Measurements from ENCODE around the gene IFT57.
"Not testable (repeated sequence)": the region's sequence is repeated elsewhere in the genome, so short reads cannot be mapped to it uniquely, and the experiment has no call there.

The IFT57 gene

DNA sequence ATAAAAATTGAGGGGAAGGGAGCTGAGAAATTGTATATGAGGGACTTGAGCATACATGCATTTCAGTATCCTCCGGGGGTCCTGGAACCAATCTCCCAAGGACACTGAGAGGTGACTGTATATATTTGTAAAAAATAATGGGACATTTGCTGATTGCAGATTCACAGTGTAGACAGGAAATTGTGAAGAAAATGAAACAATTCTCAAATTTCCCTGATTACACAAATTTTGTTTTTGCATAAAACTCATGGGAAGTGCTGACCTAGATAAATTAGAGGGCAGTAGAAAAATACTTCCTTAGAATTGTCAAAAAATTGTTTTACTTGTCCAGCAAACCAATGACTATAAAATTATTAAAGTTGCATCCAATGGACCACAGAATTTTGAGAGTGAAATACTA, 64.0 kb downstream of the IFT57 start:
- DNase-seq, result no peak

DNA sequence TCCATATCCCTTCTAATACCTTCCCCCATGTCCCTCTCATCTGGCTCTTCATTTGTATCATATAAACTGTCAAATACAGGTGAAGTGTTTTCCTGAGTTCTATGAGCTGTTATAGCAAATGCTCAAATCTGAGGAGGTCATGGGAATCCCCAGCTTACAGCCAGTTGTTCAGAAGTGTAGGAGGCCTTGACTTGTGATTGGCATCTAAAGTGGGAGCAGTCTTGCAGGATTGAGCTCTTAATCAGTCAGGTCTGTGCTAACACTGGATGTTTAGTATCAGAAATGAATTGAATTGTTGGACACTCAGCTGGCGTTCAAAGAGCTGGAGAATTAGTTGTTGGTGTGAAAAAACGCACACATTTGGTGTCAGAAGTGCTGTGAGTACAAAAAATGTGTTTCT, 65.0 kb downstream of the IFT57 start:
- no peak for DNase-seq

- no peak for DNase-seq
Measured at GRCh38 chr3:108156312-108156853, 65.8 kb downstream of the IFT57 start.

DNA sequence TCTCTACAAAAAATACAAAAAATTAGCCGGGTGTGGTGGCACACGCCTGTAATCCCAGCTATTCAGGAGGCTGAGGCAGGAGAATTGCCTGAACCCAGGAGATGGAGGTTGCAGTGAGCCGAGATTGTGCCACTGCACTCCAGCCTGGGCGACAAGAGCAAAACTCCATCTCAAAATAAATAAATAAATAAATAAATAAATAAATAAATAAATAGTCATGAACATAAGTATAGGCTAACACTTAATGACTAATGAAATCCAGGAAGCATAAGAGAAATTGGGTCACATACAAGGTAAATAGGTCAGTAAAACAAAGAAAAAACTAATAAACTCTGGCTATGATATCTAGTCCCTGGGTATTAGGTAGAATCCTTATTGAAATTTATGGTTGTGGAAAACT, 66.6 kb downstream of the IFT57 start:
- not testable (repeated sequence) for DNase-seq

GRCh38 chr3:108153451-108153981, 68.7 kb downstream of the IFT57 start:
- peak; percentile 48 for DNase-seq

- no peak for DNase-seq
Measured at GRCh38 chr3:108152274-108152673, 70.0 kb downstream of the IFT57 start.

- no peak for DNase-seq
Measured at GRCh38 chr3:108150200-108150599, 72.0 kb downstream of the IFT57 start.

DNA sequence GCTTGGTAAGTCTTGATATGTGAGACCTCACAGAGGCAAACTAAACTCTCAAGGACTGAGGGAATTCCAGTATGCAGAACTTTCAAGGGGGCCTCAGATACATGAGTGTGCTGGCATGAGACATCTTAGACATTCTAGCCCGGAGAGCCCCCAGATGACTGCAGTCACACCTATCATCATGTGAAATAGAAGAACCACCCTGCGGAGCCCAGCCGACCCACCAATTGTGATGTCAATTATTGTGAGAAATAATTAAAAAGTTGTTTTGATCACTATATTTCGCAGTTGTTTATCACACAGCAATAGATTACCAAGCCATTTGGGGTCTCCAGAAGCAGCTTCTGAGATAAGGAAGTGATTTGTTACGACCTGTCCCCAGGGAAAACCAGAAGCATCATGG, 76.1 kb downstream of the IFT57 start:
- no peak for DNase-seq

GRCh38 chr3:108145578-108145977, 76.6 kb downstream of the IFT57 start:
- DNase-seq, result no peak

- DNase-seq, result no peak
Measured at GRCh38 chr3:108137460-108137814, 84.8 kb downstream of the IFT57 start.

DNA sequence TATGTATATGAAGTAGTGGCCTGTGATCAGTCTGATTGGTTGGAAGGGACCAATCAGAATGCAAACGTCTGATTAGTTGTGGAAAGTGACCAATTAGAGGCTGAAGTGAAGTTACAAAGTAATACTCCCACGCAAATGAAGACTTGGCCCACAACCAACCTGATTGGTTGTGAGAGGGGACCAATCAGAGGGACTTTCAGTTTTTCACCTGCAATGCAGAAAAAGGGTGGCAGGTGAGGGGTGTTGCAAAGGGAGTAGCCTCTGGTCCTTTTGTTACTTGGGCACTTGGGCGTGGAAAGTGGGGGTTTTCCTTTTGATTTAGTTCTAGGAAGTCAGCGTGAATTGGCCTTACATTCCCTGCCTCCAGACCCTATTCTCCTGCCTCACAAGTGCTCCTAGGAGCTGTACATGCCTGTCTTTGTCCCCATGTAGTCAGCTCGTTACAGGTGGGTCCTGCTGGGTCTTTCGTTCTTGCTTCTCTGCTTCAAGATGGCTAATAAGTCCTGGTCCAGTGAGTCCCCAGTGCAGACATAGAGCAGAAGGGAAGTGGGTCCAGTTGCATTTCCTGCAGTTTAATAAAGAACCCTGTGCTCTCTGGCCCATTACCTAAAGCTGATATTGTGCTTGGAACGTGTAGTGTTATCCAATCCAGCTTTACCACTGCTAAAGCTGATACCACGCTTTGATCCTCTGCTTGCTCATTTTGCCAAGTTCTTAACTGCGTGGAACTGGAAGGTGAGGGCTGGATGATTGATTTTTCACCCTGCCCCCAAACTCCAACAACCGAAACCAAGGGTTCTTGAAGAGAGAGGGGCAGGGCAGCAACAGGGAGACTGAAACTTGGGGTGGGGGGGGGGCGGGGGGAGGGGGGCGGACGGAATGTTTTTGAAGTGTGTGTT, 85.4 kb downstream of the IFT57 start:
- no peak for DNase-seq

DNA sequence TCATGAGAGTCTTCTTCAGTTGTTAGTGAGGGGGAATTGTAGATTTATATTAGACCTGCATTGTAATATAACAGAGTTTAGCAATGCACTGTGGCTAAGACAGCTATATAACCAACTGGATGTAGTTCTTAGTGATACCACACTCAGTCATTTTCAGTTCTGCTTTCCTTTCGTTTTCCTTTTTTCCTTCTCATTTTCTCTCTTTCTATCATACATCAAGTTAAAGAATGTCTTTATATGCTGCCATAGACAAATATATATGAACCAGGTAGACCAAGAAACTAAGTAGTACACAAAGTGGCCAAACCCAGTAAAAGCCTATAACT, 87.7 kb downstream of the IFT57 start:
- DNase-seq, result no peak

GRCh38 chr3:108133858-108134554, 88.2 kb downstream of the IFT57 start:
- no peak for DNase-seq

DNA sequence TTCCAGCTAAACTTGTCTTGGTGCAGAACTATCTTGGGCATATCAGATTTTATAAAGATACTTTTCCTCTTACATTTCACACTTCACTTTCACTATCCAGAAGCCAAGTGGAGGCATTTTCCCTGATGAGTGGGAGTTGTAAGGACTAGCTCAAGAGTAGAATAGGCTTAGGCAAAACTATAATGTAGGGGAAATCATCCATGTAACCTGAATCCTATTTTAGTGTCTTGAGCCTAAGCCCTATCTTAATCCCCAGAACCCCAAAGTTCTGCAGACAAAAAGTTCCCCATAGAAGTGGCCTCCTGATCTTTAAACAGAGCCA, 89.2 kb downstream of the IFT57 start:
- DNase-seq, result no peak

DNA sequence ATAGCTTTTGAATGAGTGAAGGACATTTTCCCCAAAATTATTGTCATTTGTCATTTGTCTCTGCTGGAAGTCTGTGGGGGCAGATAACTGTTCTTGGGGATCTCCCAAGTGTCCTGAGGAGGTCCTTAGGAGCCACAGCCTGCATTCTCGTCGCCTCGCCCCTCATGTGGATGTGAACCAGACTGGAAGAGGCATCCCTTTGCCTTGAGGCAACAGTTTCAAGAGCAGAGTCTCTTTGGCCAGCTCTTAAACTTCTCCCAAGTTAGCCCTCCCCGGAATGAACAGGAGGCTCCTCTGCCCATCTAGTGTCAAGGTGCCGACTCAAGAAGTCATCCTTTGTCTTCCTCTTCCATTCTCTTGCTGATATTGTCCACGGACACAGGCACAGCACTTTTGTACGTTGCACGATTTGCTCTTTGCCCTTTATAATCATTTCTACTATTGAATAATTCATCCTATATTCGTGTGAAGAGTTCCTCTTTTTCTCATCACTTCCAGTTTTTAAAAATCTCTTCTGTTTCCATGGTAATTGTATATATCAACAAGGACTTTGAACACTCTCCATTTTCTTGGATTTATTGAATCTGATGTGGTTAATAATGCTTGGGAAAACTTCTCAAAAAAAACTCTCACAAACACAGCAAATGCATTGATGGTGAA, 90.6 kb downstream of the IFT57 start:
- no peak for DNase-seq

GRCh38 chr3:108130701-108131474, 91.3 kb downstream of the IFT57 start:
- no peak for DNase-seq

- DNase-seq, result no peak
Measured at GRCh38 chr3:108130236-108130635, 92.0 kb downstream of the IFT57 start.

DNA sequence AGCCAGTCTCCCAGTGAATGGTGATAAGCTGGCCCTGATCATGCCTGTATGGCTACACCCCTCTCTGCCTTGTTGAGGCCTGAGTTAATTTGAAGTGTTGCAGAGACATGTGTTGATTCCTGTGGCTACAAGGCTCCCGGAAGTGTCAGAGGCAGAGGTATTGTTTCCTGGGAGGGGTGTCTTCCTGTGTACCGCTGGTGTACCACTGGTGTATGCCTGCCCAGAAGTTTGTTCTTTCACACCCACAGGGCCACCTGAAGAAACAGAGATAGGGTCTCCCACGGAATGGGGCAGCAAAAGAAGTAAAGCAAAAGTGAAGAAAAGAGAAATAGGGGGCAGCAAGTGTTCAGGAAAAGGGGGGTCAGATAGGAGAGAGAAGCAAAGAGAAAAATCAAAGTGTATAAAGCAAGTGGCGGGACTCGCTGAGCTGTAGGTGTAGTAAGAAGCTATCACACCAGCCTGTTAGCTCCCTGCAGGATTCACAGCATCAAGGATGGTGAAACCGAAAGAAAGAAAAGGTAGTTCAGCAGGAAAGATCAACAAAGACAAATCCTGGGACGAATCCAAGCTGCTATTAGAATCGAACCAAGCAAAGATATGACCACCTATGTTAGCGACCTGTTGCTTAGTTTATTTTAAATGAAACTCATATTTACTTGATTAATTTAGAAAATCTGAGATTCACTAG, 94.8 kb downstream of the IFT57 start:
- DNase-seq, result peak; percentile 36

GRCh38 chr3:108126348-108126747, 95.9 kb downstream of the IFT57 start:
- DNase-seq, result no peak

GRCh38 chr3:108125550-108126071, 96.6 kb downstream of the IFT57 start:
- peak; percentile 46 for DNase-seq

- DNase-seq, result no peak
Measured at GRCh38 chr3:108125153-108125543, 97.1 kb downstream of the IFT57 start.
